ENCODE measurements around the gene EPN3.

- no peak for TF ChIP-seq GABPA (IDR thresholded peaks at IDR 0.05; ENCODE audit: low read depth)
- TF ChIP-seq EP300 (IDR thresholded peaks at IDR 0.05; ENCODE audit: borderline replicate concordance in 1 of 2, low read depth in 1 of 2, low read length in 1 of 2) = no peak
Measured at GRCh38 chr17:50579399-50579798, 46.9 kb downstream of the EPN3 start.
